ENCODE data around the gene ALDH3B2. TPM values are rescaled to one million over a fixed set of nuclear protein-coding genes. Genes with fewer than 3 reads are reported as not detected.

The ALDH3B2 gene
- total RNA-seq, 4 donors from 2014 or later = 62.6 to 181 (median 120) TPM

DNA sequence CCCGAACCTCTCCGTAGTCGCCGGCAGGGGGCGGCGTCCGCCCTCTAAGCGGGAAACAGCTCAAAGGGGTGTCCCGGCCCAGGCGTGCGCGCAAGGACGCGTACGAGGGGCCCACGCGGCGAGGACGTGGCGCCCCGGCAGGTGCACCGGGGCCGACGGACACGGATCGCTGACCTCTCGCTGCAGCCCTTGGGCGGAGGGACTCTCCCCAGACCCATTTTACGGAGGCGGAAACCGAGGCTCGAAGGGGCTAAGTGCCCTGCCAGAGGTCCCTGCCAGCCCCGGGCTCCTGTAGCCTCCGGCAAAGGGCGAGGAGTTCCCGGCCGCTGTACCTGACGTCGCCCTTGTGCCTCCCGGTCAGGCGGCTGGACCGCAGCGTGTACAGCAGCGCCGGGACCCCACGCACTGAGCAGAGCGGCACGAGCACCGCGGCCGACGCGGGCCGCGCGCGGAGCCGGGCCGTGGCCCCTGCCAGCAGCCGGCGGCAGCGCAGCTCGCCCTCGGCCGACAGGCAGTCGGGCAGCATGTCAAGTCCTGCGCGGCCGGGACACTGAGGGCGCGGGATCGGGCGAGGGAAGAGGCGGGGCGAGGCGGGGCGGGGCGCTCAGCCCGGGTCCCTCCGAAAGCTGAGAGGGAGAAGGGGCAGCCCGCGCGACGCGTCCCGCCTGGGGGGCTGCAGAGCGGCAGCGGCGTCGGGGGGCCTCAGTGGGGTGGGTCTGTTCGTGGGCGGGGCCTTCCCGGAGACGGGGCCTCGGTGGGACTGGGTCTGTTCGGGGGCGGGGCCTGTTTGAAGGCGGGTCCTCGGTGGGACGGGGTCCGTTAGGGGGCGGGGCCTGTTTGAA, 44.8 kb downstream of the ALDH3B2 start, which contains the start of gene NUDT8:
TSS of gene NUDT8 (minus strand) at position 552 of the 842 bp plus-strand sequence. CDS start at position 526, 26 bp downstream.
- TF ChIP-seq, protein P1, sequence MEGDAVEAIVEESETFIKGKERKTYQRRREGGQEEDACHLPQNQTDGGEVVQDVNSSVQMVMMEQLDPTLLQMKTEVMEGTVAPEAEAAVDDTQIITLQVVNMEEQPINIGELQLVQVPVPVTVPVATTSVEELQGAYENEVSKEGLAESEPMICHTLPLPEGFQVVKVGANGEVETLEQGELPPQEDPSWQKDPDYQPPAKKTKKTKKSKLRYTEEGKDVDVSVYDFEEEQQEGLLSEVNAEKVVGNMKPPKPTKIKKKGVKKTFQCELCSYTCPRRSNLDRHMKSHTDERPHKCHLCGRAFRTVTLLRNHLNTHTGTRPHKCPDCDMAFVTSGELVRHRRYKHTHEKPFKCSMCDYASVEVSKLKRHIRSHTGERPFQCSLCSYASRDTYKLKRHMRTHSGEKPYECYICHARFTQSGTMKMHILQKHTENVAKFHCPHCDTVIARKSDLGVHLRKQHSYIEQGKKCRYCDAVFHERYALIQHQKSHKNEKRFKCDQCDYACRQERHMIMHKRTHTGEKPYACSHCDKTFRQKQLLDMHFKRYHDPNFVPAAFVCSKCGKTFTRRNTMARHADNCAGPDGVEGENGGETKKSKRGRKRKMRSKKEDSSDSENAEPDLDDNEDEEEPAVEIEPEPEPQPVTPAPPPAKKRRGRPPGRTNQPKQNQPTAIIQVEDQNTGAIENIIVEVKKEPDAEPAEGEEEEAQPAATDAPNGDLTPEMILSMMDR (IDR thresholded peaks at IDR 0.05) = peak; percentile 13 to 97 (median 92)
- TF ChIP-seq POLR2A (IDR thresholded peaks at IDR 0.05) = peak in 2 of 4 donors; percentile 58 to 71
- H3K27me3 ChIP-seq = peaks cover 0 to 2% (median 0%) of the 10 kb centered on the region in 4 donors
- peaks cover 17 to 42% (median 24%) of the 10 kb centered on the region in 3 donors for H3K4me1 ChIP-seq
- intact Hi-C loops (cut with DNase I) = no loop called here
- no peaks in the 10 kb centered on the region for H3K36me3 ChIP-seq
- no peaks in the 10 kb centered on the region for H3K9me3 ChIP-seq
- H3K27ac ChIP-seq = peak within 1 kb of the TSS; percentile 93 to 99 (median 98)
- peak within 1 kb of the TSS; percentile 56 to 77 (median 64) for H3K4me3 ChIP-seq
- WGBS, 2 donors = 2% methylated on average over 10 of the region's 102 CpGs; no CpG with 5 or more reads in 1 of the 2 donors
- no peak for DNase-seq

DNA sequence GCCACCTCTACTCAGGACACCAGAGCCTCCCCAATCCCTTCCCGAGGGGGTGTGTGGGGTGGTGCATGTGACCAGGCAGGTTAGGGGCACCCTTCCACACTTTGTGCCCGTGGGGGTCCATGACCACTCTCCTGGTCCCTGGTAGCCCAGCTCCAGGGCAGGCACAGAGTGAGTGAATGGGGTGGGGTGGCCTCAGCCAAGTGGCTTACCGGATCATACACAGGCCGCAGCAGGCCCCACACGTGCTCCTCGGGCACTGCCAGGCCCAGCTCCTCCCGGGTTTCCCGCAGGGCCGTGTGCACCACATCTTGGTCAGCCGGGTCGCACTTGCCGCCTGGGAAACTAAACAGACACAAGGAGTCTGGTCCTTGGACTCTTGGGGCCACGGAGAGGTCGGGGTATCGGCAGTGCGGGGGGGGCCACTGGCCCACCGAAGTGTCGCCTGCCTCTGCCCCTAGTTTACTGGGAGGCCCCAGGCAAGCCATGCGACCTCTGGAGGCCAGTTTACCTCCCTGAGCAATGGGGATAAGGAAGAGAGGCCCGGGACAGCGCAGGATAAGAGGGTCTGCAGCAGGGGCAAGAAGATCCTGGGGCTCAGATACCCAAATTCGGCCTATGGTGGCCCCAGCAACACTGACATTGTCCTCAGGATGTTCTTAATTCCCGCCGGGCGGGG, 45.6 kb downstream of the ALDH3B2 start:
- Histone ChIP-seq H3K27me3 (no peaks in the 10 kb centered on the region), H3K4me1 (peaks cover 17 to 42% (median 24%) of the 10 kb centered on the region in 3 donors), H3K27ac (peak overlapping the region; percentile 93 to 99 (median 98)), H3K9me3 (no peaks in the 10 kb centered on the region), H3K36me3 (no peaks in the 10 kb centered on the region), H3K4me3 (peak overlapping the region; percentile 56 to 77 (median 64))
- WGBS, 2 donors = 14 to 39% methylated on average over 6 of the region's 25 CpGs
- DNase-seq = no peak
- intact Hi-C loops (cut with DNase I) = no loop called here
- TF ChIP-seq, protein P1 (IDR thresholded peaks at IDR 0.05) = peak in 1 of 6 experiments; percentile 95
- TF ChIP-seq POLR2A (IDR thresholded peaks at IDR 0.05) = no peak

DNA sequence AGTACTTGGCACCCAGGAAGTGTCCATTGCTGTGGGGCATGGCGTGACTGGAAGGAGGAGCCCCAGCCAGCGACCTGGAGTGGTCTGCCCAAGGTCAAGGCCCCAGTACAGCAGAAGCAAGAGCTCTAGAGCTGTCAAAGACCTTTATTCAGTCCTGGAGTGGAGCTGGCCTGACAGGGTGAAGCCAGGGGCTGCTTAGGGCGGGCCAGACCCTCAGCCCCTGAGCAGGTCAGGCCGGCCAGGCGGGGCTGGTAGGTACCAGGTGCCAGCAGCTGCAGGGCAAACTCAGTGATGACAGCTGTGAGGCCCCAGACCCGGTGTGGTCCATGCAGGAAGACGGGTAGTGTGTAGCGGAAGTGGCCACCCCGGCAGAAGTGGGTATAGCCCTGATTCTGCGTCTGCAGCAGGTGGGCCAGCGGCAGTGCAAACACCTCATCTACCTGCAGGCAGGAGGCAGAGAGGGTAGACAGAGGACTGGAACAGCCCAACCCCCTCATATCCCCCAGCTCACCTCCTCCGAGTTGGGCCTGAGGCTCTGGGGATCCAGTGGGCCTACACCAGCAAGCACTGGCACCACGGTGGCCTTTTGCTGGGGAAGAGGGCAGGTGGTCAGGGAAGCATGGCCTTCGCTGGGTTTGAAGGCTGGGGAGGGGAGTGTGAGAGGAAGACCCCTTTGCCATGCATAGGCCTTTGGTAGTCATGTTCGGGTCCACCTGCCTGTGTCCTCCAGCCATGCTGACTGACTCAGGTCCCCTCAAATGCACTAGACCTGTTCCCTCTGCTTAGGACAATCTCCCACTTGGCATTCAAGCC, 46.4 kb downstream of the ALDH3B2 start:
- Histone ChIP-seq H3K27me3 (no peaks in the 10 kb centered on the region), H3K4me1 (peaks cover 17 to 42% (median 24%) of the 10 kb centered on the region in 3 donors), H3K36me3 (no peaks in the 10 kb centered on the region), H3K27ac (peak overlapping the region in 3 of 4 donors; percentile 93 to 99 (median 98)), H3K9me3 (no peaks in the 10 kb centered on the region), H3K4me3 (no peak overlapping the region)
- intact Hi-C loops (cut with DNase I) = no loop called here
- no peak for DNase-seq
- WGBS, 2 donors = 78 to 96% methylated on average over 4 to 6 of the region's 15 CpGs
- no peak for TF ChIP-seq POLR2A (IDR thresholded peaks at IDR 0.05)
- TF ChIP-seq, protein P1 (IDR thresholded peaks at IDR 0.05) = no peak

DNA sequence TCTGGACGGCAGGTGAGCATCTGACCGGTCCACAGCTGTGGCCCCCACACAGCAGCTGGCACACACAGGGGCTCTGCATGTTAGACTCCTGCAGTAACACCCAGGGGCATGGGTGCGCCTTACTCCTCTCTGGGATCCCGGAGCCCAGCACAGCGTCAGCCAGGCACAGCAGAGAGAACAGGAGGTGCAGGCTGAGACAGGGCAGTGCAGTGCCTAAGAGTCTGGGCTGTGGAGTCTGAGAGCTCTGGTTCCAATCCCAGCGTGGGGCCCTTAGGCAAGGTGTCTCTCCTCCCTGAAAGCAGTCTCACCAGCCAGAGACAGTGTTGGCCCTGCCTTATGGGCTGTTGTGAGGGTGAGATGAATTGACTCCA, 47.0 kb downstream of the ALDH3B2 start:
- Histone ChIP-seq H3K4me3 (no peak overlapping the region), H3K27ac (peak overlapping the region in 2 of 4 donors; percentile 93 to 99), H3K27me3 (no peaks in the 10 kb centered on the region), H3K9me3 (no peaks in the 10 kb centered on the region), H3K36me3 (no peaks in the 10 kb centered on the region), H3K4me1 (peaks cover 17 to 42% (median 24%) of the 10 kb centered on the region in 3 donors)
- no CpG with 5 or more reads among the region's 6 CpGs for WGBS, 2 donors
- intact Hi-C loops (cut with DNase I) = no loop called here
- TF ChIP-seq, protein P1 (IDR thresholded peaks at IDR 0.05) = no peak
- TF ChIP-seq POLR2A (IDR thresholded peaks at IDR 0.05) = no peak
- no peak for DNase-seq
